Cardiac muscle cell (in vitro differentiated cells and primary cell): ENCODE measurements around the gene TOM1. TPM values are rescaled to one million over a fixed set of nuclear protein-coding genes. Genes with fewer than 3 reads are reported as not detected.

Experiments used
- DNase-seq, 2 donors: peaks; one replicate each; pipeline versions ENCODE4 v3.0.0 to v3.0.0-alpha.2; 2010 to 2017; ENCODE audit warnings: low read depth in 1 of 2, low spot score in 1 of 2
- H3K27ac ChIP-seq: fragments of 200-600 bp; sonication (generic); 2 replicates; pipeline ENCODE4 v1.5.1; 2016
- H3K27me3 ChIP-seq: fragments of 200-600 bp; sonication (generic); 2 replicates; pipeline ENCODE4 v1.6.0; 2016; ENCODE audit warnings: control low read depth
- H3K36me3 ChIP-seq: fragments of 200-600 bp; sonication (generic); 2 replicates; pipeline ENCODE4 v1.5.1; 2016; ENCODE audit warnings: control low read depth
- H3K4me1 ChIP-seq: fragments of 200-600 bp; sonication (generic); 2 replicates; pipeline ENCODE4 v1.8.1; 2017; ENCODE audit warnings: low read depth, mild to moderate bottlenecking, mixed run types
- H3K4me3 ChIP-seq: fragments of 200-600 bp; sonication (generic); 2 replicates; pipeline ENCODE4 v1.5.1; 2016; ENCODE audit warnings: mild to moderate bottlenecking
- H3K9me3 ChIP-seq: fragments of 200-600 bp; sonication (generic); 2 replicates; pipeline ENCODE4 v1.5.1; 2017; ENCODE audit warnings: low read depth, mild to moderate bottlenecking, control low read depth
- polyA plus RNA-seq: library from polyadenylated mRNA; unstranded; fragments of >200 nt; fragmentation: Nextera tagmentation; extraction: Ambion mirVana; gene quantifications from 2 replicates; pipeline ENCODE4 v1.2.1, GENCODE V29; 2016
- total RNA-seq: library from RNA; depleted of rRNA; stranded (reverse); fragments of >200 nt; gene quantifications from 2 replicates; pipeline ENCODE4 v1.2.3, GENCODE V29; 2016
- TF ChIP-seq, protein P1 (sequence below): IDR thresholded peaks from 2 replicates; pipeline ENCODE4 v1.5.1; 2012; ENCODE audit warnings: low read depth, mild to moderate bottlenecking, low read length

Gene TOM1
- total and polyA plus RNA-seq, 2 experiments from 2014 or later, result 76.2 to 107 TPM

DNA sequence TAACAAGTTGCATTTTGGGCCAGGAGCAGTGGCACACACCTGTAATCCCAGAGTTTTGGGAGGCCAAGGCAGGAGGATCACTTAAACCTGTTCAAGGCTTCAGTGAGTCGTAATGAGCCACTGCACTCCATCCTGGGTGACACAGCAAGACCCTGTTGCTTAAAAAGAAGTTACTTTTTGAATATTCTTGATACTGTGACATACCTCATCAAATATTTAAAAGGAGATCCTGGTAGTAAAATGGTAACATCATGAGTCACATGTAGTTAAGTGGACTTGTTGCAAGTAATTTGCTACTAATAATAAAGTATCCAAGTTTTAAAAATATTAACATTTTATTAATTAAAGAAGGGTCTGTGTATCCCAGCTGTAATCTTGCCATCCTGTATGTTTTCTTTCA lies 24.1 kb upstream of the TOM1 start:
- Histone ChIP-seq H3K9me3 (no peaks in the 10 kb centered on the region), H3K4me3 (no peak overlapping the region), H3K27ac (no peak overlapping the region), H3K36me3 (peaks cover 8% of the 10 kb centered on the region), H3K27me3 (no peaks in the 10 kb centered on the region), H3K4me1 (no peaks in the 10 kb centered on the region)
- TF ChIP-seq, protein P1, sequence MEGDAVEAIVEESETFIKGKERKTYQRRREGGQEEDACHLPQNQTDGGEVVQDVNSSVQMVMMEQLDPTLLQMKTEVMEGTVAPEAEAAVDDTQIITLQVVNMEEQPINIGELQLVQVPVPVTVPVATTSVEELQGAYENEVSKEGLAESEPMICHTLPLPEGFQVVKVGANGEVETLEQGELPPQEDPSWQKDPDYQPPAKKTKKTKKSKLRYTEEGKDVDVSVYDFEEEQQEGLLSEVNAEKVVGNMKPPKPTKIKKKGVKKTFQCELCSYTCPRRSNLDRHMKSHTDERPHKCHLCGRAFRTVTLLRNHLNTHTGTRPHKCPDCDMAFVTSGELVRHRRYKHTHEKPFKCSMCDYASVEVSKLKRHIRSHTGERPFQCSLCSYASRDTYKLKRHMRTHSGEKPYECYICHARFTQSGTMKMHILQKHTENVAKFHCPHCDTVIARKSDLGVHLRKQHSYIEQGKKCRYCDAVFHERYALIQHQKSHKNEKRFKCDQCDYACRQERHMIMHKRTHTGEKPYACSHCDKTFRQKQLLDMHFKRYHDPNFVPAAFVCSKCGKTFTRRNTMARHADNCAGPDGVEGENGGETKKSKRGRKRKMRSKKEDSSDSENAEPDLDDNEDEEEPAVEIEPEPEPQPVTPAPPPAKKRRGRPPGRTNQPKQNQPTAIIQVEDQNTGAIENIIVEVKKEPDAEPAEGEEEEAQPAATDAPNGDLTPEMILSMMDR, result no peak
- no peak for DNase-seq

DNA sequence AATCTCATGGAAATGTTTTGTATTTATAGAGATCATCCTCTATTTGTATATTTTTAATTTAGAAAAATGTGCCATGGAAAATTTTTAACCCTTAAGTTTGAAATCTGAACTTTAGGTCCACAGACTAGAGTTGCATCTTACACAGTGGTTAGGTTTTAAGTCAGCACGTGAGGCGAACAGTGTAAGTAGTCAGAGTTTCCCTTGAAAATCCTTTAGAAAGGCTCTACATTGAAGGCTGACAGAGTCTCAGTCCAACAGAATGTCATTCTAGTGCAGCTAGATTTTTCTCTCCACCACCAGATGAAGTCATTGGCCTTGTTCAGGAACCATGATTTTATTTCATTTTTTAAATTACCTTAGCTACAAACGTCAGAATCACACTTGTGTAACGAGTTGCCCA lies 23.7 kb upstream of the TOM1 start:
- TF ChIP-seq, protein P1, result no peak
- peaks cover 8% of the 10 kb centered on the region for H3K36me3 ChIP-seq
- H3K9me3 ChIP-seq, result no peaks in the 10 kb centered on the region

DNA sequence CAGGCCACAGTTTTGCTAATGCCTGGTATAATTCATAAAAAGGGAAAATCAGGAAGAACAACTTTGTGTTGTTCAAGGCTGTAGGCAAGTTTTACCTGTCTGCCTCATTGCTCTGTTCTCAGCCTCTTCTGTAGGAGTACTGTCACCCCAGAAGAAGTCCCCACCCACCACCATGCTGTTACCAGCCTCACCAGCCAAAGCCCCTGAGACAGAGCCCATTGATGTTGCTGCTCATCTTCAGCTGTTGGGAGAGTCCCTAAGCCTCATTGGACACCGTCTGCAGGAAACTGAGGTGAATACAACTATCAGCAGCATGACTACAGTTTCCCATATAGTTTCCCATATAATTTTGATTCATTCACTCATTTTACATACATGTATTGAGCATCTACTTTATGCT lies 11.6 kb upstream of the TOM1 start:
- H3K27me3 ChIP-seq, result no peaks in the 10 kb centered on the region
- H3K4me1 ChIP-seq, result no peaks in the 10 kb centered on the region
- no peak for DNase-seq
- no peaks in the 10 kb centered on the region for H3K9me3 ChIP-seq
- no peak overlapping the region for H3K27ac ChIP-seq
- H3K36me3 ChIP-seq, result peaks cover 66% of the 10 kb centered on the region
- TF ChIP-seq, protein P1, result no peak
- H3K4me3 ChIP-seq, result no peak overlapping the region

More for the DNA sequence above, 23.7 kb upstream of the TOM1 start:
- Histone ChIP-seq H3K27ac (peak overlapping the region; percentile 19), H3K4me3 (no peak overlapping the region), H3K4me1 (no peaks in the 10 kb centered on the region), H3K27me3 (no peaks in the 10 kb centered on the region)
- no peak for DNase-seq

DNA sequence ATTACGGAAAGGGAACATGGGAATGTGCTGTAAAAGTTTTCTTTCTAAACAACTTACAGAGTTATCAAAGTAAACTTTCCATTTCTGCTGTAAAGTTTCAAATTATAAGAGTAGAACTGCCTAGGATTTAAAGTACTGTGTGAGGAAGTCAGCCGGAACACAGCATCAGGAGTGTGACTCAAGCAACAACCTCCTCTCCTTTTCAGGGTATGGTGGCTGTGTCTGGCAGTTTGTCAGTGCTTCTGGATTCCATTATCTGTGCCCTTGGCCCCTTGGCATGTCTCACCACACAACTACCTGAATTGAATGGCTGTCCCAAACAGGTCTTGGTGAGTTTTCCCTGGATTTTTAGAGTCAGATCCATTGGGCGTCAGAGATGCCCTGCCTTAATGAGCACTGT lies 6.9 kb upstream of the TOM1 start:
- H3K27me3 ChIP-seq, result no peaks in the 10 kb centered on the region
- no peaks in the 10 kb centered on the region for H3K9me3 ChIP-seq
- no peak overlapping the region for H3K4me3 ChIP-seq
- H3K4me1 ChIP-seq, result no peaks in the 10 kb centered on the region
- peaks cover 56% of the 10 kb centered on the region for H3K36me3 ChIP-seq
- TF ChIP-seq, protein P1, result no peak
- no peak for DNase-seq
- no peak overlapping the region for H3K27ac ChIP-seq

DNA sequence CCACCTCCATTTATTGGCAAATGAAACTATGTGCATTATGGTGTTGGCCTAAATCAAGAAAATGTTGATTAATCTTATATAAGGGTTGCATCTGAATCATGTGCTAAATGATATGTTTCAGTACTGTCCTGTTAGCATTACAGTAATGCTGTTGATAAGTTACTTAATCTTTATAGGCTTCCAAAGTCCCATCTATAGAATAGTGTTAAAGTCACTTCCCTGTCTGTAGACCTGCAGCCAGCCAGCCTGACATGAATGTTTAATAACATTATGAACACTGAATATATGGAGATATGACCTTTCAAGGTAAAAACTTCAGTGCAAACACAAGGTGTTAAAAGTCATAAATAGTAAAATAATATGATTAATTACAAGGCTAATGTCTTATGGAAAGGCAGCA lies 3.6 kb upstream of the TOM1 start:
- TF ChIP-seq, protein P1, result no peak
- Histone ChIP-seq H3K4me3 (no peak overlapping the region), H3K36me3 (peaks cover 35% of the 10 kb centered on the region), H3K27ac (no peak overlapping the region), H3K4me1 (peaks cover 10% of the 10 kb centered on the region), H3K27me3 (no peaks in the 10 kb centered on the region), H3K9me3 (no peaks in the 10 kb centered on the region)
- DNase-seq, result no peak

DNA sequence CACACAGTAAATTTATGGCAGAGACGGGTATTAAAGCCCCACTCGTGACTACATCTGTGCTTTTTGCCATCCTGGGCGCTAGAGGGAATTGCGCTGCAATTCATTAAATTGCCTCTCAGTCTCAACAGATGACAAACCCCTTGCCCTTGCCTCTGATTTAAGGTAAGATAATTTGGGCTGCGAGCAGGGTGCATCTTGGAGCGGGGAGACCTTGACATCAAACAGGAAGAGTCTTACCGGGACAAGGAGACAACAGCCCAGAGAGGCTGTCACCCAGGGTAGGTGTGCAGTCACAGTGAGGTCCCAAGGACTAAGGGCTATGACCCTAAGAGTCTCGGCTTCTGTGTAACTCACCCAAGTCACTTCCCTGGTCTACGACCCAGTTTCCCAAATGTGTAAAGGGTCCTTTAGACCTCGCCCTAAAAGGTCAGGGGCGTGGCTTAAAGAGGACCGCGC lies 449 bp upstream of the TOM1 start:
- H3K4me1 ChIP-seq, result peaks cover 12% of the 10 kb centered on the region
- peak in 1 of 2 donors; percentile 36 for DNase-seq
- no peaks in the 10 kb centered on the region for H3K9me3 ChIP-seq
- peak overlapping the region; percentile 64 for H3K4me3 ChIP-seq
- TF ChIP-seq, protein P1, result no peak
- peak overlapping the region; percentile 92 for H3K27ac ChIP-seq
- H3K27me3 ChIP-seq, result no peaks in the 10 kb centered on the region
- peaks cover 6% of the 10 kb centered on the region for H3K36me3 ChIP-seq
